ENCODE results near the gene TMEM117.

The TMEM117 gene

DNA sequence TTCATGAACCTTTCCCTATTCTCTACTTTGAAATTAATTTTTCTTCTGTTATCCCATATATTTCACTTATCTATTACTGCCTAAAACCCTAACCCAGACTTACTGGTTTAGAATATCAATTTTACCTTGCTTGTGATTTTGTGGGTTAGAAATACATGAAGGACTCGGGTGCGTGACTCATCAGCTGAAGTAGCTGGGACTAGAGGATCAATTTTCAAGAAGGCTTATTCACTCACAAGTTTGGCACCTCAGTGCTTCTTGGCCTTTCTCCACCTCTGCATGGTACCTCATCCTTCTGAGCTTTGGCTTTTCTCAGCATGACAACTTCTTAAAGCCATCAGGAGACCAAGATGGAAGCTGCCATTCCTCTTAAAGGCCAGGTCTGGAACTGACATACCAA, 57.8 kb downstream of the TMEM117 start:
- Histone ChIP-seq H3K9ac (ENCODE audit: low read length) (no peak overlapping the region), H3K4me1 (ENCODE audit: insufficient read depth, low read length) (no peaks in the 10 kb centered on the region), H3K4me3 (ENCODE audit: low read depth in 1 of 2, low read length in 2 of 2) (no peak overlapping the region), H3K36me3 (ENCODE audit: insufficient read depth, low read length) (no peaks in the 10 kb centered on the region), H3K27ac (ENCODE audit: low read depth, low read length) (no peak overlapping the region), H3K9me3 (ENCODE audit: low read length) (no peaks in the 10 kb centered on the region), H3K27me3 (ENCODE audit: control insufficient read depth in 1 of 2, insufficient read depth in 2 of 2, low read length in 2 of 2) (no peaks in the 10 kb centered on the region)

DNA sequence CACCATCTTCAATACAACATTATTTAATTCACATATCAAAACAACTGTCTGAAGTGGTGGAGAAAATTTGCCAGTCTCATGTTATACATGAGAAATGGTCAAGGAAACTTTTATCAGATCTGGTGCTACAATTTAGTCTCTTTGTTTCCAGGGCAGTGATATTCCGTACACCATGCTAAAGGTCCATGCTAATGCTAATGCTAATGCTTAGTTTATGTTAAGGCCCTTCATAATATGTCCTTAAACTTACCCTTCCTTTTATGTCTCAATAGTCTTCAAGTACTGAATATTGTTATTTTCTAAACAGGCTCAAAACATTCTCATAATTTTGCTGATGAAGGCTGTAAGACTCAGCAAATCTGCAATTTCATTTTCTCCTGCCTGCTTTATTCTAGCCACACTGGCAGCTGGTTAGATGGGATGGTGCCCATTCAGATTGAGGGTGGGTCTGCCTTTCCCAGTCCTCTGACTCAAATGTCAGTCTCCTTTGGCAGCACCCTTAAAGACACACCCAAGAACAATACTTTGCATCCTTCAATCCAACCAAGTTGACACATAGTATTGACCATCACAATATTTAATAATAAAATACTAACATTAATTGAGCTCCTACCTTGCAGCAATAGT, 59.8 kb downstream of the TMEM117 start:
- H3K9ac ChIP-seq (ENCODE audit: low read length), result no peak overlapping the region
- H3K27ac ChIP-seq (ENCODE audit: low read depth, low read length), result no peak overlapping the region
- H3K4me3 ChIP-seq (ENCODE audit: low read depth in 1 of 2, low read length in 2 of 2), result no peak overlapping the region

DNA sequence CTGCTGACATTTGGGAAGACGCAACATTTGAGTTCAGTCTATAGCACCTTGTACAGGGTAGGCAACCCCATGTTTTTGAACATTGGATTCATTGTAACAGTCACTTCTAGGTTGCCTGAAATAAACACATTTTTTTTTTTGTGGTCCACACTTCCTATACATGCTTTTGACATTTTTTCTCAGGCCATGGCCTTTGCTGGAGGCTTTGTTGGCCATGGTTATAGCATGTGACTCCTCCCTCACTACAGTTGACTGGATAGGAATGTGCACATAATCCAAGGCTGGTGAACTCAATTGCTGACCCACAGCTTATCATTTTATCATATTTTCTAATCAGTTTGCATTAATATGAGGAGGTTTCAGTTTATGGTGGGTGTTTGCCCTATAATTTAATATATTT, 60.6 kb downstream of the TMEM117 start:
- H3K27ac ChIP-seq (ENCODE audit: low read depth, low read length), result no peak overlapping the region
- no peak overlapping the region for H3K9ac ChIP-seq (ENCODE audit: low read length)
- H3K27me3 ChIP-seq (ENCODE audit: control insufficient read depth in 1 of 2, insufficient read depth in 2 of 2, low read length in 2 of 2), result no peaks in the 10 kb centered on the region
- no peak overlapping the region for H3K4me3 ChIP-seq (ENCODE audit: low read depth in 1 of 2, low read length in 2 of 2)
- H3K36me3 ChIP-seq (ENCODE audit: insufficient read depth, low read length), result no peaks in the 10 kb centered on the region
- H3K4me1 ChIP-seq (ENCODE audit: insufficient read depth, low read length), result no peaks in the 10 kb centered on the region
- H3K9me3 ChIP-seq (ENCODE audit: low read length), result no peaks in the 10 kb centered on the region

More for the DNA sequence above, 59.8 kb downstream of the TMEM117 start:
- no peaks in the 10 kb centered on the region for H3K36me3 ChIP-seq (ENCODE audit: insufficient read depth, low read length)
- H3K27me3 ChIP-seq (ENCODE audit: control insufficient read depth in 1 of 2, insufficient read depth in 2 of 2, low read length in 2 of 2), result no peaks in the 10 kb centered on the region
- H3K4me1 ChIP-seq (ENCODE audit: insufficient read depth, low read length), result no peaks in the 10 kb centered on the region
- no peaks in the 10 kb centered on the region for H3K9me3 ChIP-seq (ENCODE audit: low read length)

DNA sequence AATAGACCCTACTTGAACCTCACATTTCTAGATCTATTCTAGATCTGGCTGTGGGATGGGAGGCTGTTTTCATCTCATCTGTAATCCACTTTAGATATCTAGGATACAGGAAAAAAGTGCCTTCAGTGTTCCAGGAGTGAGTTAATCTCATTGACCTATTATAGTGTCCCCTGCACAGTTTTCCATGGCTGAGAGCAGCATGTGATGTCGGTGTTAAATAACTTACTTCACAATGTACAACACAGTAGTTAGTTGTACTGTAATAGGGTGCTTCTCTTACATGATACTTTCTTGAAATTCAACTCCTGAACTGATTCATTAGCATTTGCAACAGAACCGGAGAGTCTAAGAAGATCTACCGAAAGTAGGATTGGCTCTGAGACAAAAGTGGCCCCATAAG, 62.6 kb downstream of the TMEM117 start:
- no peaks in the 10 kb centered on the region for H3K36me3 ChIP-seq (ENCODE audit: insufficient read depth, low read length)
- no peak overlapping the region for H3K9ac ChIP-seq (ENCODE audit: low read length)
- H3K4me1 ChIP-seq (ENCODE audit: insufficient read depth, low read length), result no peaks in the 10 kb centered on the region
- no peak overlapping the region for H3K27ac ChIP-seq (ENCODE audit: low read depth, low read length)
- H3K27me3 ChIP-seq (ENCODE audit: control insufficient read depth in 1 of 2, insufficient read depth in 2 of 2, low read length in 2 of 2), result no peaks in the 10 kb centered on the region
- H3K9me3 ChIP-seq (ENCODE audit: low read length), result no peaks in the 10 kb centered on the region
- no peak overlapping the region for H3K4me3 ChIP-seq (ENCODE audit: low read depth in 1 of 2, low read length in 2 of 2)

DNA sequence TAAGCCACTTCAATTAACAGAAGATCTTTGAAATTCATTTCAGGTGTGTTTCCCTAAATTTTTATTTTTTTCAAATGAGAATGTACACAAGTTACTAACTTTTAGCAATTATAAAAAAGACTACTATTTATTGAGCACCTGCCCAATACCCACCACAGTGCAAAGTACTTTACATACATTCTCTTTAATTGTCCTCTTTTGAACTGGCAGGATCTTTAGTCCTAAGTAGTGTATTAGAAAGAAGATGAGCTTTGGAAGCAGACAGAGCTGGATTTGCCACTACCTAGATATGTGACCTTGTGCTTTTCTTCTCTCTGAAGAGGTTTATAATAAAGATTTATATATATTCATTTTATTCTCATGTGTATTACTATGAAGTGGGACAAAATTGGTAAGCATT, 63.7 kb downstream of the TMEM117 start:
- no peaks in the 10 kb centered on the region for H3K4me1 ChIP-seq (ENCODE audit: insufficient read depth, low read length)
- no peak overlapping the region for H3K4me3 ChIP-seq (ENCODE audit: low read depth in 1 of 2, low read length in 2 of 2)
- no peak overlapping the region for H3K27ac ChIP-seq (ENCODE audit: low read depth, low read length)
- H3K9ac ChIP-seq (ENCODE audit: low read length), result no peak overlapping the region
- no peaks in the 10 kb centered on the region for H3K36me3 ChIP-seq (ENCODE audit: insufficient read depth, low read length)
- H3K27me3 ChIP-seq (ENCODE audit: control insufficient read depth in 1 of 2, insufficient read depth in 2 of 2, low read length in 2 of 2), result no peaks in the 10 kb centered on the region
- no peaks in the 10 kb centered on the region for H3K9me3 ChIP-seq (ENCODE audit: low read length)

DNA sequence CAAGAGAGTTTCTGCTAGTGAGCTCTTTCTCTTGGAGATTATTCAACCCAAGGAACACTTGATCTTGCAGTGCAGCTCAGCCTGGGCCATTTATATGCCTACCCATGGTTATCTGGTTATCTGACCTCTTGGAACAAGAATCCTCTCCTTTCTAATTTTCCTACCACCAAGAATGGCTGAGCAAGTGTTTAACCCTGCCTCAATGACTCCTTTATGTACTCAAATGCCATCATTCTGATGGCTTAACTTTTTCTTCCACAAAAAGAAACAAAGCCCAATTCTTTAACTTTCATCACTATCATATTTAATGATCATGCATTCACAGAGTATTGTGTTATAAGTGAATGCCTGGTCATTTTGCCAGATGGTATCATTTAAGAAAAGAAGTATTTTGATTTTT, 67.8 kb downstream of the TMEM117 start:
- no peak overlapping the region for H3K27ac ChIP-seq (ENCODE audit: low read depth, low read length)
- no peak overlapping the region for H3K9ac ChIP-seq (ENCODE audit: low read length)
- no peaks in the 10 kb centered on the region for H3K4me1 ChIP-seq (ENCODE audit: insufficient read depth, low read length)
- no peak overlapping the region for H3K4me3 ChIP-seq (ENCODE audit: low read depth in 1 of 2, low read length in 2 of 2)
- H3K9me3 ChIP-seq (ENCODE audit: low read length), result no peaks in the 10 kb centered on the region
- no peaks in the 10 kb centered on the region for H3K27me3 ChIP-seq (ENCODE audit: control insufficient read depth in 1 of 2, insufficient read depth in 2 of 2, low read length in 2 of 2)
- H3K36me3 ChIP-seq (ENCODE audit: insufficient read depth, low read length), result no peaks in the 10 kb centered on the region

DNA sequence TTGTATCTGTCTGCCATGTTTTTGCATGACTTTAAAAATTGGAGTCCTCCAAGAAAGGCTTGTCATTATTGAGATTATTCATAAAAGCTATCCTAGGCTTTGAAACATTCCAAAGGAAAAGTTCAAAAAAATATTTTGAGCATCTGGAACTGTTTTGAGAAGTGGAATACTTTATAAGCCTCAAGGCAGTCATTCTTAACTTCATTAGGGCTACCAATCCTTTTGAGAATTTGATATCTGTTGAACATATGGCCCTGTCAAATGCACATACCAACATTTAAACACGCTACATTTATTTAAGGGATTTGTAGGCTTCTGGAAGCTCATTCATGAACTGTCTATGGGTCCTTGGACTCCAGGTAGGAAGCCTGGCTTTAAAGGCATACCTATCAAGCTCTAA, 77.0 kb downstream of the TMEM117 start:
- Histone ChIP-seq H3K27ac (ENCODE audit: low read depth, low read length) (no peak overlapping the region), H3K4me1 (ENCODE audit: insufficient read depth, low read length) (no peaks in the 10 kb centered on the region), H3K9me3 (ENCODE audit: low read length) (no peaks in the 10 kb centered on the region), H3K27me3 (ENCODE audit: control insufficient read depth in 1 of 2, insufficient read depth in 2 of 2, low read length in 2 of 2) (no peaks in the 10 kb centered on the region), H3K4me3 (ENCODE audit: low read depth in 1 of 2, low read length in 2 of 2) (no peak overlapping the region), H3K36me3 (ENCODE audit: insufficient read depth, low read length) (no peaks in the 10 kb centered on the region), H3K9ac (ENCODE audit: low read length) (no peak overlapping the region)

DNA sequence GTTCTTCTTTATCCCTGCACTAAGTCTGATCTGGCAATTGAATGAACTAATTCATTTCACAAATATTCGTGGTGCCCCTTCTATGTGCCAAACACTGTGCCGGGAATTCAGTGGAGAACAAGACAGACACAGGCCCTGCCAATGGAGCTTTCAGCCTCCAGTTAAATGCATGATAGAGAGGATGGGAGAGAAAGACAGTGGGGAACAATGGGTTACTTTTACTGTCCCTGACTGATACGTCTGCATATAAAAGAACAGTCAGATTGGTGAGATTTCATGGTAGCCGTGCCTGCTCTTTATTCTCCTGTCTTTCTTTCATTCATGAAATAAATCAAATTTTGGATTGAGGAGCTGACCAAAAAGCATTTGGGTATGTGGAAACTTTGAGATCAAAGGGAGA, 78.5 kb downstream of the TMEM117 start:
- no peak overlapping the region for H3K27ac ChIP-seq (ENCODE audit: low read depth, low read length)
- no peaks in the 10 kb centered on the region for H3K9me3 ChIP-seq (ENCODE audit: low read length)
- H3K4me3 ChIP-seq (ENCODE audit: low read depth in 1 of 2, low read length in 2 of 2), result no peak overlapping the region
- H3K4me1 ChIP-seq (ENCODE audit: insufficient read depth, low read length), result no peaks in the 10 kb centered on the region
- H3K27me3 ChIP-seq (ENCODE audit: control insufficient read depth in 1 of 2, insufficient read depth in 2 of 2, low read length in 2 of 2), result no peaks in the 10 kb centered on the region
- no peaks in the 10 kb centered on the region for H3K36me3 ChIP-seq (ENCODE audit: insufficient read depth, low read length)
- H3K9ac ChIP-seq (ENCODE audit: low read length), result no peak overlapping the region

DNA sequence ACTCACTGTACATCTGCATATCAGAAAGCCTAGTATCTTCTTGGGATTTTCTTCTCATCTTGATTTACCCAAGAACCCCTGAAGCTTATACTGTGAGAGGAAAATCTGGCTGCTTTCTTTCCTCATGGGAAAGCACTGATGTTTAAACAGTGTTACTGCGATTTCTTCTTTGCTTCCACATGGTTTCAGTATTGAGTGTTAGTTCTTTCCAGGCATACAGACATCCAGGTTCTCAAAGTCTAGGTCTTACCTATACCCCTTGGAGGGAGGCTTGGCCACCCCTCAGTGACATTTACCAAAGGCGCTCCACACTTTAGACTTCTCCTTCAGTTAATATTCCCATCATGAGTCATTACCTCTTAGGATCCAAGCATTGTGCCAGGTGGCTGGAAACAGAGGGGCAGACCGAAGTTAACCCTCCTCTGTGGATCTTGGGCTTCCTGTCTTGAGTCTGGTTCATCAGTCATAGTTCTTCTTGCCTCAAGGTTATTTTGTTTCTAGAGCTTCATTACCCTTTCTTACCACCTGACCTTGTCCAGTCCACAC, 79.1 kb downstream of the TMEM117 start:
- Histone ChIP-seq H3K27me3 (ENCODE audit: control insufficient read depth in 1 of 2, insufficient read depth in 2 of 2, low read length in 2 of 2) (no peaks in the 10 kb centered on the region), H3K27ac (ENCODE audit: low read depth, low read length) (no peak overlapping the region), H3K4me1 (ENCODE audit: insufficient read depth, low read length) (no peaks in the 10 kb centered on the region), H3K4me3 (ENCODE audit: low read depth in 1 of 2, low read length in 2 of 2) (no peak overlapping the region), H3K9me3 (ENCODE audit: low read length) (no peaks in the 10 kb centered on the region), H3K9ac (ENCODE audit: low read length) (no peak overlapping the region), H3K36me3 (ENCODE audit: insufficient read depth, low read length) (no peaks in the 10 kb centered on the region)

DNA sequence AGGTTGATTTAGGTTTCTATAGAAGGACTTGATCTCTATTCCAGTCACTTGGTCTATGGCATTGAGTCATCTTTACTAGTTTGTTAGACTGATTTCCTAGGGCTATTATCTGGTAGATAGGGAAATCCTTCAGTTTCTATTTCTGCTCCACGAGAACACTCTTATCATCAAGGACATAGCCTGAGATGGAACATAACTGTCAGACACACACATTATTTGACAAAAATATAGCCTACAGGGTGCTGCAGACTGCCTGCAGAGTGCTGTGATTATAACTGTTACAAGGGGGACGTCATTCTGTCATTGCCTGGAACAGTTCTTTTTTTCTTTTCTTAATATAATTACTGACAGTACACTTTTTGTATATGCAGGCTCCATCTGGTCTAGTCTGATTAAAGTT, 82.0 kb downstream of the TMEM117 start:
- Histone ChIP-seq H3K9ac (ENCODE audit: low read length) (no peak overlapping the region), H3K27ac (ENCODE audit: low read depth, low read length) (no peak overlapping the region), H3K4me3 (ENCODE audit: low read depth in 1 of 2, low read length in 2 of 2) (no peak overlapping the region), H3K27me3 (ENCODE audit: control insufficient read depth in 1 of 2, insufficient read depth in 2 of 2, low read length in 2 of 2) (no peaks in the 10 kb centered on the region), H3K9me3 (ENCODE audit: low read length) (no peaks in the 10 kb centered on the region), H3K4me1 (ENCODE audit: insufficient read depth, low read length) (no peaks in the 10 kb centered on the region), H3K36me3 (ENCODE audit: insufficient read depth, low read length) (no peaks in the 10 kb centered on the region)

DNA sequence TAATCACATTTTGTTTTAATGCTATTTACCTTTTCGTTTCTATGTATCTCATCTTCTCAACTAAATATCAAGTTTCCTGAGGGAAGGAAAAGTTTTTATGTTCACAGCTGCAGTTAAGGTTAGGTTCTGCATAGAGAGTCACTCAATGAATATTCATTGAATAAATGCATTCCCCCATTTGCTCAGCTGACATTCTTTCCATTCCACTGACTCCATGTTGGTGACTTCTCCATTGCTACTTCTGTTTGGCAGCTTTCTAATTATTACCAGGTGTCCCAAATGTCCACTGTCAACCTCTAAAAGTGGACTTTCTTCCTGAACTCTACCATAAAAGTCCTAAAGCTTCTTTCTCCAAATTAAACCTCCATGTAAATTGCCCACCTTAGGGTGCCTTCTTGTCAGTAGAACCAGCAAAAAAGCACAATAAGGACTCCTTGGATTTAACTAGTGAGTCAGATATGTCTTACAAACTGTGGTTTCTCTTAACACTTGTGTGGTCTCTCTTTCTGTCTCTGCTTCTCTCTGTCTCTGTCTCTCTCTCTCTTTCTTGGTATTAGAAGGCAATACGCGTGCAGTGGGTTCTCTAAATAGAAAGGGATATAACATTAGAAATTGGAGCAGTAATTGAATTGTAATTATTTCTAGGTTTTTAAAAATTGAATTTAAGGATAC, 85.9 kb downstream of the TMEM117 start:
- no peak overlapping the region for H3K4me3 ChIP-seq (ENCODE audit: low read depth in 1 of 2, low read length in 2 of 2)
- no peaks in the 10 kb centered on the region for H3K27me3 ChIP-seq (ENCODE audit: control insufficient read depth in 1 of 2, insufficient read depth in 2 of 2, low read length in 2 of 2)
- no peak overlapping the region for H3K27ac ChIP-seq (ENCODE audit: low read depth, low read length)
- H3K9me3 ChIP-seq (ENCODE audit: low read length), result no peaks in the 10 kb centered on the region
- no peaks in the 10 kb centered on the region for H3K36me3 ChIP-seq (ENCODE audit: insufficient read depth, low read length)
- no peaks in the 10 kb centered on the region for H3K4me1 ChIP-seq (ENCODE audit: insufficient read depth, low read length)
- H3K9ac ChIP-seq (ENCODE audit: low read length), result no peak overlapping the region

DNA sequence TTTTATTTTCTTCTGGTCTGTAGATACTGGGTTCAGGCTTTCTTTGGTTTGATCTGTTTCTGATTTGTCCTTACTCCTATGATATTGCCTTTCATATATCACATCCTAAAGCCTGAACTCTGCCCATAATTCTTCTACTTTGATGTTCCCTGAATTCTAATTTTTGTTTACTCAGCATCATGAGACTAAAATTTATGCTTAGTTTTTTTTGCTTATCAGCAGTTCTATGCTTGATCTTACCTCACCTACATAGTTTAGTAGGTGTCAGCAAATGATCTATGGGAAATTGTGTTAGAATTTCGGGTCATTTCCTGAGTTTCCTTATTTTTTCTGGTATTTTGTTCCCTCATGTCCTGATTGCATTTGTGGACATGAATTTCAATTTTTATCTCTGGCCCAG, 94.2 kb downstream of the TMEM117 start:
- no peaks in the 10 kb centered on the region for H3K4me1 ChIP-seq (ENCODE audit: insufficient read depth, low read length)
- H3K9me3 ChIP-seq (ENCODE audit: low read length), result no peaks in the 10 kb centered on the region
- no peaks in the 10 kb centered on the region for H3K27me3 ChIP-seq (ENCODE audit: control insufficient read depth in 1 of 2, insufficient read depth in 2 of 2, low read length in 2 of 2)
- H3K36me3 ChIP-seq (ENCODE audit: insufficient read depth, low read length), result no peaks in the 10 kb centered on the region
- no peak overlapping the region for H3K4me3 ChIP-seq (ENCODE audit: low read depth in 1 of 2, low read length in 2 of 2)
- H3K9ac ChIP-seq (ENCODE audit: low read length), result no peak overlapping the region
- no peak overlapping the region for H3K27ac ChIP-seq (ENCODE audit: low read depth, low read length)
